Measurements from ENCODE around the gene MROH8. TPM values are rescaled to one million over a fixed set of nuclear protein-coding genes. Genes with fewer than 3 reads are reported as not detected.

Gene MROH8
- total RNA-seq, 1 experiment from 2014 or later, result 3.3 TPM

GRCh38 chr20:37226889-37227288 lies 47.5 kb upstream of the MROH8 start:
- TF ChIP-seq EZH2 (IDR thresholded peaks at IDR 0.05; ENCODE audit: low read depth), result no peak
- TF ChIP-seq CTCF (conservative IDR thresholded peaks at IDR 0.05), result no peak
- no peaks in the 10 kb centered on the region for H3F3A ChIP-seq (ENCODE audit: insufficient read depth, low read depth)
- POLR2A ChIA-PET (ENCODE audit: unreplicated experiment), result interaction anchor here (0.6 kb wide), 1 partner anchor 790 kb away, joined by 5 read pairs; no protein-coding TSS in a partner anchor
- no peaks in the 10 kb centered on the region for H3K27me3 ChIP-seq (ENCODE audit: insufficient read depth, low read depth)
- no peak for DNase-seq
- H3K9me3 ChIP-seq (ENCODE audit: insufficient read depth, low read depth), result no peaks in the 10 kb centered on the region
- H4K20me1 ChIP-seq (ENCODE audit: insufficient read depth), result peaks cover 10% of the 10 kb centered on the region
- no peak overlapping the region for H3K4me2 ChIP-seq
- H3K79me2 ChIP-seq (ENCODE audit: low read depth), result no peaks in the 10 kb centered on the region
- H3K9me2 ChIP-seq (ENCODE audit: insufficient read depth), result no peaks in the 10 kb centered on the region
- H3K4me1 ChIP-seq (replicated peaks; ENCODE audit: insufficient read depth), result no peaks in the 10 kb centered on the region
- H3K27ac ChIP-seq, result no peak overlapping the region
- intact Hi-C loops (cut with micrococcal nuclease; ENCODE audit: unreplicated experiment), result no loop called here
- no TSS peak for BruUV-seq (replicated peaks)
- peaks cover 51% of the 10 kb centered on the region for H3K36me3 ChIP-seq (ENCODE audit: low read depth)
- H3K4me3 ChIP-seq, result no peak overlapping the region
- no peak overlapping the region for H2AFZ ChIP-seq
- CTCF ChIA-PET, result no interaction called here

DNA sequence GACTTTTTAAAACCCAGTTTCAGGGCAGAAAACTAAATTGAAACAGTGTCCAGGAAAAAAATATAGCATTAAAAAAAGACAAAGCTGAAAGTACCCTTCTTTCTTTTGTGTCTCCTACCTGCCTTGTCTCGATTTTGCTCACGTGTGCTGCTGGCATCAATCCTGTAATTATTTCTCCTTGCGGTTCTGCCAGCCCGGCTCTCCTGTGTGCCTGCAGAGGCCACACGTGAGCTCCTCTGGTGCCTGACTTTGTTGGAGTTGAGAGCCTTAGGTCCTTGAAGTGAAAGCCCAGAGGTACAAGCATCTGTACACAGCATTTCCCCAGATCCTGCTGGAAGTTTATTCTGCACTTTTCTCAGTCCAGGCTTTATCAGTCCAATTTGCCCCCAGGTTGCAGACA lies 45.8 kb upstream of the MROH8 start:
- POLR2A ChIA-PET (ENCODE audit: unreplicated experiment), result no interaction called here

DNA sequence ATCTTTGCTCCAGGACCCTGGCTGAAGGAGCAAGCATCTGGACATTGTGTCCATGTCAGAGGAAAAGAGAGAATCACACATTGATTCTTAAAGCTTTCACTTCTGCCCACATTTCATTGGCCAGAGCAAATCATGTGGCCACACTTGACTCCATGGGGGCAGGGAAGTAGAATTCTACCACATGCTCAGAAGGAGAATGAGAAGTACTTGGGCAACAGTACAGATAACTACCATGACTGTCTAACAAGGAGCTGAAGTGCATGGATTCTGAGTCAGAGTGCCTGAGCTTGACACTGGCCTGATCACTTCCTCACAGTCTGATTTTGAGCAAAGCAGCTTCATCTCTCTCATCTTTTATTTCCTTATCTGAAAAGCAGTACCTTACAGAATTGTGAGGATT lies 43.7 kb upstream of the MROH8 start:
- intact Hi-C loops (cut with micrococcal nuclease; ENCODE audit: unreplicated experiment), result no loop called here
- Histone ChIP-seq H3K36me3 (ENCODE audit: low read depth) (peaks cover 35% of the 10 kb centered on the region), H3K27me3 (ENCODE audit: insufficient read depth, low read depth) (no peaks in the 10 kb centered on the region), H3K4me3 (no peak overlapping the region), H3K27ac (no peak overlapping the region), H2AFZ (no peak overlapping the region), H3F3A (ENCODE audit: insufficient read depth, low read depth) (no peaks in the 10 kb centered on the region), H3K9me3 (ENCODE audit: insufficient read depth, low read depth) (no peaks in the 10 kb centered on the region), H4K20me1 (ENCODE audit: insufficient read depth) (peaks cover 10% of the 10 kb centered on the region; the same call in 1 of the 2 replicates), H3K9me2 (ENCODE audit: insufficient read depth) (no peaks in the 10 kb centered on the region), H3K4me2 (no peak overlapping the region), H3K79me2 (ENCODE audit: low read depth) (no peaks in the 10 kb centered on the region), H3K4me1 (replicated peaks; ENCODE audit: insufficient read depth) (no peaks in the 10 kb centered on the region)
- CTCF ChIA-PET, result interaction anchor here (0.7 kb wide), 1 partner anchor 297 kb away, joined by 5 read pairs; no protein-coding TSS in a partner anchor
- BruUV-seq (replicated peaks), result no TSS peak
- DNase-seq, result no peak
- POLR2A ChIA-PET (ENCODE audit: unreplicated experiment), result interaction anchor here (0.7 kb wide), 1 partner anchor 130 kb away, joined by 3 read pairs; no protein-coding TSS in a partner anchor
- TF ChIP-seq CTCF (conservative IDR thresholded peaks at IDR 0.05) (no peak), EZH2 (IDR thresholded peaks at IDR 0.05; ENCODE audit: low read depth) (no peak)

More for the DNA sequence above, 45.8 kb upstream of the MROH8 start:
- H3K4me2 ChIP-seq, result no peak overlapping the region
- no peak overlapping the region for H3K27ac ChIP-seq
- intact Hi-C loops (cut with micrococcal nuclease; ENCODE audit: unreplicated experiment), result no loop called here
- no peaks in the 10 kb centered on the region for H3K9me2 ChIP-seq (ENCODE audit: insufficient read depth)
- no peaks in the 10 kb centered on the region for H3K79me2 ChIP-seq (ENCODE audit: low read depth)
- peaks cover 41% of the 10 kb centered on the region for H3K36me3 ChIP-seq (ENCODE audit: low read depth)
- H3K4me3 ChIP-seq, result no peak overlapping the region
- H3F3A ChIP-seq (ENCODE audit: insufficient read depth, low read depth), result no peaks in the 10 kb centered on the region
- no peak overlapping the region for H2AFZ ChIP-seq
- H3K4me1 ChIP-seq (replicated peaks; ENCODE audit: insufficient read depth), result no peaks in the 10 kb centered on the region
- CTCF ChIA-PET, result no interaction called here
- no peaks in the 10 kb centered on the region for H3K9me3 ChIP-seq (ENCODE audit: insufficient read depth, low read depth)
- no TSS peak for BruUV-seq (replicated peaks)
- H4K20me1 ChIP-seq (ENCODE audit: insufficient read depth), result peaks cover 10% of the 10 kb centered on the region; the same call in 1 of the 2 replicates
- no peak for DNase-seq
- TF ChIP-seq CTCF (conservative IDR thresholded peaks at IDR 0.05) (no peak), EZH2 (IDR thresholded peaks at IDR 0.05; ENCODE audit: low read depth) (no peak)
- no peaks in the 10 kb centered on the region for H3K27me3 ChIP-seq (ENCODE audit: insufficient read depth, low read depth)
